ENCODE results near the gene BORCS5.
"Not testable (repeated sequence)": the region's sequence is repeated elsewhere in the genome, so short reads cannot be mapped to it uniquely, and the experiment has no call there.

Gene BORCS5

GRCh38 chr12:12396694-12397093 lies 39.8 kb downstream of the BORCS5 start:
- no peak for FAIRE-seq

- no peak for FAIRE-seq
Observed at GRCh38 chr12:12397184-12397583, 40.3 kb downstream of the BORCS5 start.

- FAIRE-seq: no peak
Observed at GRCh38 chr12:12398026-12398859, 41.4 kb downstream of the BORCS5 start.

GRCh38 chr12:12399161-12399560 lies 42.3 kb downstream of the BORCS5 start:
- no peak for FAIRE-seq

GRCh38 chr12:12399776-12400305 lies 43.0 kb downstream of the BORCS5 start:
- no peak for FAIRE-seq

GRCh38 chr12:12400793-12401192 lies 43.9 kb downstream of the BORCS5 start:
- no peak for FAIRE-seq

GRCh38 chr12:12403264-12404248 lies 46.7 kb downstream of the BORCS5 start:
- FAIRE-seq: no peak

- FAIRE-seq: no peak
Observed at GRCh38 chr12:12404297-12404696, 47.4 kb downstream of the BORCS5 start.

- no peak for FAIRE-seq
Observed at GRCh38 chr12:12405882-12406281, 49.0 kb downstream of the BORCS5 start.

- no peak for FAIRE-seq
Observed at GRCh38 chr12:12406762-12407161, 49.9 kb downstream of the BORCS5 start.

- no peak for FAIRE-seq
Observed at GRCh38 chr12:12408265-12408690, 51.4 kb downstream of the BORCS5 start.

- not testable (repeated sequence) for FAIRE-seq
Observed at GRCh38 chr12:12409337-12409736, 52.5 kb downstream of the BORCS5 start.

GRCh38 chr12:12415886-12416285 lies 59.0 kb downstream of the BORCS5 start:
- FAIRE-seq: no peak

GRCh38 chr12:12419165-12419564 lies 62.3 kb downstream of the BORCS5 start:
- FAIRE-seq: not testable (repeated sequence)

GRCh38 chr12:12423367-12423766 lies 66.5 kb downstream of the BORCS5 start:
- no peak for FAIRE-seq

- FAIRE-seq: no peak
Observed at GRCh38 chr12:12425001-12425400, 68.1 kb downstream of the BORCS5 start.

GRCh38 chr12:12425616-12426015 lies 68.7 kb downstream of the BORCS5 start:
- FAIRE-seq: no peak

GRCh38 chr12:12427568-12427967 lies 70.7 kb downstream of the BORCS5 start:
- no peak for FAIRE-seq

GRCh38 chr12:12428047-12428446 lies 71.2 kb downstream of the BORCS5 start:
- FAIRE-seq: no peak

- FAIRE-seq: no peak
Observed at GRCh38 chr12:12428961-12429657, 72.2 kb downstream of the BORCS5 start.

GRCh38 chr12:12432364-12432763 lies 75.5 kb downstream of the BORCS5 start:
- no peak for FAIRE-seq

- FAIRE-seq: no peak
Observed at GRCh38 chr12:12433203-12433731, 76.4 kb downstream of the BORCS5 start.
